ENCODE measurements around the gene PDGFRB. TPM values are rescaled to one million over a fixed set of nuclear protein-coding genes. Genes with fewer than 3 reads are reported as not detected.
"Not testable (repeated sequence)": the region's sequence is repeated elsewhere in the genome, so short reads cannot be mapped to it uniquely, and the experiment has no call there.

Gene PDGFRB
- polyA plus RNA-seq, 1 donor: 18.6 TPM

DNA sequence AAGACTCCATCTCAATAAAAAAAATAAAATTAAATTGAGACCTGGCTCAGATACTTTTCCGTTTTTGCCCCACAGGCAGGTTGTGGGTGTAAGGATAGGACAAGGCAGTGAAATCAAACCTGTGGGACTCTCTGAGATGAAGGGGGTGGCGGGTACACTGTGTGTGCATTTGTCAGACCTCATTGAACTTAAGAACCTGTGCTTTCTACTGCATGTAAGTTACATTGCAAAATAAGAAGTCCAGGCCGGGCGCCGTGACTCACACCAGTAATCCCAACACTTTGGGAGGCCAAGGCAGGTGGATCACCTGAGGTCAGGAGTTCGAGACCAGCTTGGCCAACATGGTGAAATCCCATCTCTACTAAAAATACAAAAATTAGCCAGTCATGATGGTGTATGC lies 70.9 kb downstream of the PDGFRB start:
- H3K9me3 ChIP-seq (ENCODE audit: control insufficient read depth, low read depth, low read length); H3K4me3 ChIP-seq (ENCODE audit: low read length); DNase-seq; H3K4me1 ChIP-seq (ENCODE audit: control insufficient read depth, insufficient read depth, low read length); H3K27me3 ChIP-seq (ENCODE audit: control insufficient read depth, insufficient read depth, low read length); H3K27ac ChIP-seq (ENCODE audit: low read length); H3K36me3 ChIP-seq (ENCODE audit: control insufficient read depth, insufficient read depth, low read length): not testable (repeated sequence)
- 90% methylated on average over 4 of the region's 6 CpGs for WGBS (ENCODE audit: insufficient coverage, low lambda C conversion rate)

DNA sequence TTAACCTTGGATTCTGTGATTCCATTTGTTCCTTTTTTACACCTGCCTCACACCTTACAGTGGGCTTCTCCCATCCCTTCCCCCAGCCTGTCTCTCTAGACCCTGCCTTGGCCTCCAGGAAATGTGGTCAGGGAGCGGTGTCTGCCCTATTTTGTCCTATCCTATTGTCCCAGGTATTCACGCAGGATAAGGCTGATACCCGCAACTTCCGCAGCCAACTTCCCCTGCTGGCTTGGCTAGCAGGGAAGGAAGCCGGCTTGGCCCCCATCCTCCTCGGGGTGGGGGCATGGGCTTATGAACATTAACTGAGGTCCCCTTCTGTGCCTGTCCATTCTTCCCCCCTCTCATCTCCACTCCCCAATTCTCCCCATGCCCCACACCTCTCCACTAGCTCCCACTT lies 72.8 kb downstream of the PDGFRB start:
- Histone ChIP-seq H3K4me3 (ENCODE audit: low read length) (no peak overlapping the region), H3K36me3 (ENCODE audit: control insufficient read depth, insufficient read depth, low read length) (no peaks in the 10 kb centered on the region), H3K27ac (ENCODE audit: low read length) (no peak overlapping the region), H3K9me3 (ENCODE audit: control insufficient read depth, low read depth, low read length) (no peaks in the 10 kb centered on the region), H3K4me1 (ENCODE audit: control insufficient read depth, insufficient read depth, low read length) (no peaks in the 10 kb centered on the region), H3K27me3 (ENCODE audit: control insufficient read depth, insufficient read depth, low read length) (no peaks in the 10 kb centered on the region)
- DNase-seq: no peak
- WGBS (ENCODE audit: insufficient coverage, low lambda C conversion rate): no CpG with 5 or more reads among the region's 6 CpGs

DNA sequence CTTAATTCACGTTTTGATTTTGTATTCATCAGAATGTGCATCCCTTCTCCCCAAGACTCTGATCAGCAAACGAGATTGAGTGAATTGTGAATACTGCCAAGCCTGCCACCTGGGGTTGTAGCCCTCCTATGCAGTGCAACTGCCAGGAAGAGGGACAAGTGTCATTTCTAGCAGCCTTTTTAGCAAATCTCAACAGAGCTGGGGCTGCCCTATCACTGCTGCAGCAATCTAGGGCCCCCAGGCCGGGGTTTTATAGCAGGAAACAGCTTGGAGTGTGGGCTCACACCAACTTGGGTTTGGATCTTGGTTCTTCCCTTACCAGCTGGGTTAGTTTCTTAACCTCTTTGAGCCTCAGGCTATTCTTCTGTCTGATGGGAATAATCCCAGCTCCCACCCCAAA lies 73.3 kb downstream of the PDGFRB start:
- no peak for DNase-seq
- H3K27me3 ChIP-seq (ENCODE audit: control insufficient read depth, insufficient read depth, low read length): no peaks in the 10 kb centered on the region
- no peaks in the 10 kb centered on the region for H3K9me3 ChIP-seq (ENCODE audit: control insufficient read depth, low read depth, low read length)
- no CpG with 5 or more reads among the region's 3 CpGs for WGBS (ENCODE audit: insufficient coverage, low lambda C conversion rate)
- H3K27ac ChIP-seq (ENCODE audit: low read length): no peak overlapping the region
- H3K4me3 ChIP-seq (ENCODE audit: low read length): no peak overlapping the region
- H3K36me3 ChIP-seq (ENCODE audit: control insufficient read depth, insufficient read depth, low read length): no peaks in the 10 kb centered on the region
- no peaks in the 10 kb centered on the region for H3K4me1 ChIP-seq (ENCODE audit: control insufficient read depth, insufficient read depth, low read length)

DNA sequence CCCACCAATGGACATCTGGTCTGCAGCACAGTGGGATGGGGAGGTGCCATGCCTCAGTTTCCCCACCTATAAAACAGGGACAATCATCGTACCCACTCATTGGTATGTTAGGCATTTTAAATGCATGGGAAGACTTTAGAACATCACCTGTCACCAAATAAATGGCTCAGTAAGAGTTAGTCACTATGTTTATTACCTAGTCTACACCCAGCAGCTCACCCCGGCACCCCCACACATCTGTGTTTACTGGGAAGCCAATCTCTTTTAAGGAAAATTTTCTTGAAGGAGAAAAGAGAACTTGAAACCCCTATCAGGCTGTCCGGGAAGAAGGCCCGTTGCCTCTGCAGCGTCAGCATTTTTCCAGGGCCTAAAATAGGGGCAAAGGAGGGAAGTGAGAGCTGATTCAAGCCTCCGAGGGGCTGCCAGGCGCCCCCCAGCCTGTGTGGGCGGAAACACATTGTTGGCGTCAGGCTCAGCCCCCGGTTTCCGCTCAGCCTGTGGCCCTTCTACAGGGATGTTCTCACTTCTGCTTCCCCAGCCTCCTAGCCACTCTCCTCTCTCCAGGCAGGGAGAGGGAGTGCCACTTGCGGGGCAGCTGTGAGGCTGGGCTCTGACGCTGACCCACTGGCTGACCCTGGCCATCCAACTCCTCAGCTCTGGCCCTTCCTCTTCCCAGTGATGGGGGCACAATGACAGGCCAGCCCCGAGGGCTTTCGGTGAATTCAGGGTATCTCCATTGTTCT lies 73.9 kb downstream of the PDGFRB start:
- no CpG with 5 or more reads among the region's 15 CpGs for WGBS (ENCODE audit: insufficient coverage, low lambda C conversion rate)
- no peaks in the 10 kb centered on the region for H3K27me3 ChIP-seq (ENCODE audit: control insufficient read depth, insufficient read depth, low read length)
- no peak overlapping the region for H3K4me3 ChIP-seq (ENCODE audit: low read length)
- DNase-seq: peak in 1 of 2 donors; percentile 28
- H3K27ac ChIP-seq (ENCODE audit: low read length): no peak overlapping the region
- no peaks in the 10 kb centered on the region for H3K4me1 ChIP-seq (ENCODE audit: control insufficient read depth, insufficient read depth, low read length)
- no peaks in the 10 kb centered on the region for H3K9me3 ChIP-seq (ENCODE audit: control insufficient read depth, low read depth, low read length)
- no peaks in the 10 kb centered on the region for H3K36me3 ChIP-seq (ENCODE audit: control insufficient read depth, insufficient read depth, low read length)

DNA sequence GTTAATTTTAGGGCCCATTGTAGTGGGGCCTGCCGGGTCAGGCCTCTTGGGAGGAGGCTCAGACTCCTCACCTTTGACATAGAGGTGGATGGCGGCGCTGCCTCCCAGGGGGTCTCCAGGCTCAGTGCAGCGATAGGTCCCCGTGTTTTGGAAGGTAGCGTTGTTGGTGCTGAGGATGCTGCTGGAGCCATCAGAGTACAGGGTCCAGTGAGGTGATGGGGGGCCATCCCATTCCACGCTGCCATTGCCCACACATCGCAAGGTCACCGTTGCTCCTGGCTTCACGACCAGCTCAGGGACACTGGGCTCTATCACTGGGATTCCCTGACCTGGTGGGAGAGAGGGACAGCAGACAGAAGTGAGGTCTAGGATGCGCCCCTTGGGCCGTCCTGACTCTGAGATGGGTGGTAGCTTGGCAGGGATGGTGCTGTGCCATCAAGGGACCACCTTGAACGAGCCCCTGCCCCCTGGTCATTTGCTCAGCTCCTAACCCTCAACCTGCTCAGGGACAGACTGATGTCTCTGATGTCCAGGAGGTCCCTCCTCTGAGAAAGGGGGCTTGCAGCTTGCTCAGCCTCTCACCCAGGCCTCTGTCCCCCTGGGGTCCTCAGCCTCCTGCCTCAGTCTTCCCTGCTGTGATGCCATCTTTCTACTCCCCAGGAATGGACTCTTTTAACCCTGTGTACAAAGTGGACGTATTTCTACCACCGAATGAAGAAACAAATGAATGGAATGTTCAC lies 74.8 kb downstream of the PDGFRB start:
- Histone ChIP-seq H3K4me1 (ENCODE audit: control insufficient read depth, insufficient read depth, low read length) (no peaks in the 10 kb centered on the region), H3K9me3 (ENCODE audit: control insufficient read depth, low read depth, low read length) (no peaks in the 10 kb centered on the region), H3K36me3 (ENCODE audit: control insufficient read depth, insufficient read depth, low read length) (no peaks in the 10 kb centered on the region), H3K27ac (ENCODE audit: low read length) (no peak overlapping the region), H3K27me3 (ENCODE audit: control insufficient read depth, insufficient read depth, low read length) (no peaks in the 10 kb centered on the region), H3K4me3 (ENCODE audit: low read length) (no peak overlapping the region)
- no peak for DNase-seq
- no CpG with 5 or more reads among the region's 15 CpGs for WGBS (ENCODE audit: insufficient coverage, low lambda C conversion rate)

DNA sequence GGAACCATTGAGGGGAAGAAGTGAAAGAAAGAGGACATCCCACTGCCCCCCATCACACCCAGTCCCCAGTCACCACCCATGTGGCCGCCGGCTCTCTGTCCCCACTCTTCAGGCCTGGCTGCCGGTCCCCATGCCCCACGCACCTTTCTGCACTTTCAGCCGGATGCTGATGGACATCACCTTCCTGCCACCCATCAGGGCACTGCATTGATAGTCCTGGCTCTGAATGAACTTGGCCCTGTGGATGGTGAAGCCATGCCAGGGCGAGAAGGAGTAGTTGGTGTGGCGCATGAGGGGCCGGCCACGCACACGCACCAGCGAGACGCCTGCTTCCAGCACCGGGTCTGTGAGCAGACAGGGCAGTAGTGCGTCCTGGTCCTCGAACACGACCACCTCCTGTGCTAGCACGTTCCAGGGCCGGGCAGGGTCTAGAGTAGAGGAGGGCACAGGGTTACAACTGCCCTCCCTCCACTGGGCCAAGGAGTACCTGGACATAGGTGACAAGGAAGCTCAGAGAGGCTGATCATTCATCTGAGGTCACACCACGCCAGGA lies 75.7 kb downstream of the PDGFRB start:
- Histone ChIP-seq H3K4me1 (ENCODE audit: control insufficient read depth, insufficient read depth, low read length) (no peaks in the 10 kb centered on the region), H3K36me3 (ENCODE audit: control insufficient read depth, insufficient read depth, low read length) (no peaks in the 10 kb centered on the region), H3K27ac (ENCODE audit: low read length) (no peak overlapping the region), H3K9me3 (ENCODE audit: control insufficient read depth, low read depth, low read length) (no peaks in the 10 kb centered on the region), H3K4me3 (ENCODE audit: low read length) (no peak overlapping the region), H3K27me3 (ENCODE audit: control insufficient read depth, insufficient read depth, low read length) (no peaks in the 10 kb centered on the region)
- WGBS (ENCODE audit: insufficient coverage, low lambda C conversion rate): no CpG with 5 or more reads among the region's 19 CpGs
- DNase-seq: no peak

DNA sequence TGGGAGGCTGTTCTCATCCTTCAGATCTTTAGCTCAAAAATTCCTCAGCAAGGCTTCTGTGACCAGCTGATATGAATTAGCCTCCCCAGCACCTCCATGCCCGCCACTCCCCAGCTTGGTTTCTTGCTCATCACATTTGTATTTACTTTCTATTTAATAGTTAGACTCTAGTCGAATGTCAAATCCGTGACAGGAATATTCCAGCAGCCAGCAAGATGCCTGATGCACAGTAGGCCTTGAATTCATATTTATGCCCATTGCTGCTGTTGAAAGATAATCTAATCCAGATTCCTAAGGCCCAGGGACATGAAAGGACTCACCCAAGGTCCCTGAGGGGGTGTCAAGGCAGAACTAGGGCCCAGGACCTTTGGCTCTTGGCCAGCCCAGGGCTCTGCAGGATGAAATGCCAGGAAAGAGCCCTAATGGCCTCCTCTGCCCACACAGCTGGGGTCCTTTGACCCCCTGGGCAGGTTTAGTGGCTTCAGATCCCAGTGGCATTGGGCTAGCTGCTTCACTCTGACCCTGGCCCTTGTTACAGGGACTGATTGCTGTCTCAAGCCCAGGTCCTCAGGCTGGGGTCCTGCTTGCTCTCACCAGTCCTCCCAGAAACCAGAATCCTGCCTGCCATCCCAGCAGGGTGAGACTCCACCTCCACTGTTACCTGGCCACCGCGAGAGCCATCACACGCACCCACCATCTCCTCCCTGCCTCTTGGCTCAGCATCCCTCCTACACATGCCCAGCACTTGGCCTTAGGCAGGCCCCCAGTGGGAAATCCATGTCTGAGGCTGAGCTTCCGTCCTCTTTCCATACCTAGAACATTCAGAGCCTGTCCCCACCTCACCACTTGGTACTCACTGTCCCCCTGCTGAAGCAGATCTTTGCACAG lies 76.6 kb downstream of the PDGFRB start:
- no peaks in the 10 kb centered on the region for H3K36me3 ChIP-seq (ENCODE audit: control insufficient read depth, insufficient read depth, low read length)
- H3K9me3 ChIP-seq (ENCODE audit: control insufficient read depth, low read depth, low read length): no peaks in the 10 kb centered on the region
- no CpG with 5 or more reads among the region's 7 CpGs for WGBS (ENCODE audit: insufficient coverage, low lambda C conversion rate)
- no peak for DNase-seq
- H3K27me3 ChIP-seq (ENCODE audit: control insufficient read depth, insufficient read depth, low read length): no peaks in the 10 kb centered on the region
- H3K27ac ChIP-seq (ENCODE audit: low read length): no peak overlapping the region
- no peak overlapping the region for H3K4me3 ChIP-seq (ENCODE audit: low read length)
- no peaks in the 10 kb centered on the region for H3K4me1 ChIP-seq (ENCODE audit: control insufficient read depth, insufficient read depth, low read length)

DNA sequence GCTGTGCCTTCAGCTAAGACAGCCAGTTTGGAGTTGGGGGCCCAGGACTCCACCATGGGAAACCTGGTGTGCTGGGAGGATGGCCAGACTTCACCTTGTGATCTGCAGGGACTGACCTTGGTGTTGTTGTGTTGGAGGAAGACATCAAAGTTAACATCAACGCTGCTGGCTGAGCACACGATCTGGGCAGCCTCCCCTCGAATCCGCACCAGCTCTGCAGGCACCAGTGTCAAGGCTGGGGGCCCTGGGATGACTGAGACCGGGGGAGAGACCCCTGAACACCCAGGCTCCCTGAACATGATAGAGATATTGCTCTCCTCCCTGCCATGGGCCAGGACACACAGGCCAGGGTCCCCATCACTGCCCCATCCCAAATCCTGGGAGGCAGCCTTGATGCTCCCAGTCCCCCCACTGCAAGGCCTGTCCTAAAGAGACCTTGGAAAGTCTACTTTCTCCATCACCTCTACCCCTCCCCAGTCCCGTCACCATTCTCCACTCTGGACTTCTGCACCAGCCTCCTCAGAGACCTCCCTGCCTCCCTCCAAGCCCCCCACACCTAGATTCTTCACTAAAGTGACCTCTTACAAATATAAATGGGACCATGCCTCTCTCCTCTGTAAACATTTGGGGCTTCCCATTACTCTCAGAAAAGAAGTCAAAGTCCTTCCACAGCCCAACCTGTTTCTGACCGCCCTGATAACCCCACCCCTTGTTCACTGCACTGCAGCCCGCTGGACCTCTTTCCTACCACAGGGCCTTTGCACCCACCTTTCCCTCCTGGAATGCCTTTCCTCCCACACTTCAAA lies 77.4 kb downstream of the PDGFRB start:
- DNase-seq: no peak
- Histone ChIP-seq H3K4me1 (ENCODE audit: control insufficient read depth, insufficient read depth, low read length) (no peaks in the 10 kb centered on the region), H3K36me3 (ENCODE audit: control insufficient read depth, insufficient read depth, low read length) (no peaks in the 10 kb centered on the region), H3K27me3 (ENCODE audit: control insufficient read depth, insufficient read depth, low read length) (no peaks in the 10 kb centered on the region), H3K9me3 (ENCODE audit: control insufficient read depth, low read depth, low read length) (no peaks in the 10 kb centered on the region), H3K4me3 (ENCODE audit: low read length) (no peak overlapping the region), H3K27ac (ENCODE audit: low read length) (no peak overlapping the region)
- WGBS (ENCODE audit: insufficient coverage, low lambda C conversion rate): 100% methylated on average over 1 of the region's 8 CpGs

DNA sequence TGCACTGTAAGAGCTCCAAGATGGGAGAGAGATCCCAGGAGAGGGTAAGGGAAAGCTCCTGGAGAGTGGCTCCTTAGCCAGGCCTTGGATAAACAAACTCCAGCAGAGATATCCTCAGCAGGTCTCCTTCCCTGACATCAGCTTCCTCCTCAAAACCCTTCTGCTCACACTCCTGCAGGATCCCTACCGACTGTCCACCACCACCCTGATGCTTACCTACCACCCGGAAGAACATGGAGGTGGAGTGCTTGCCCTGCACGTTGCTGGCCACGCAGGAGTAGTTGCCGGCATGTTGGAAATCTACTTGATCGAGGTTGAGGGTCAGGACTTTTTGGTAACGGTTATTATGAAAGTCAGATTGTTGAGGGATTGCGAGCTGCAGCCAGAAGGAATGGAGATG lies 78.6 kb downstream of the PDGFRB start:
- Histone ChIP-seq H3K9me3 (ENCODE audit: control insufficient read depth, low read depth, low read length) (no peaks in the 10 kb centered on the region), H3K27ac (ENCODE audit: low read length) (no peak overlapping the region)

More for the DNA sequence above, 78.6 kb downstream of the PDGFRB start:
- no peaks in the 10 kb centered on the region for H3K36me3 ChIP-seq (ENCODE audit: control insufficient read depth, insufficient read depth, low read length)
- no peak overlapping the region for H3K4me3 ChIP-seq (ENCODE audit: low read length)
- WGBS (ENCODE audit: insufficient coverage, low lambda C conversion rate): no CpG with 5 or more reads among the region's 8 CpGs
- no peaks in the 10 kb centered on the region for H3K27me3 ChIP-seq (ENCODE audit: control insufficient read depth, insufficient read depth, low read length)
- no peaks in the 10 kb centered on the region for H3K4me1 ChIP-seq (ENCODE audit: control insufficient read depth, insufficient read depth, low read length)
- no peak for DNase-seq
